ENCODE measurements around the gene DCN.

The DCN gene

DNA sequence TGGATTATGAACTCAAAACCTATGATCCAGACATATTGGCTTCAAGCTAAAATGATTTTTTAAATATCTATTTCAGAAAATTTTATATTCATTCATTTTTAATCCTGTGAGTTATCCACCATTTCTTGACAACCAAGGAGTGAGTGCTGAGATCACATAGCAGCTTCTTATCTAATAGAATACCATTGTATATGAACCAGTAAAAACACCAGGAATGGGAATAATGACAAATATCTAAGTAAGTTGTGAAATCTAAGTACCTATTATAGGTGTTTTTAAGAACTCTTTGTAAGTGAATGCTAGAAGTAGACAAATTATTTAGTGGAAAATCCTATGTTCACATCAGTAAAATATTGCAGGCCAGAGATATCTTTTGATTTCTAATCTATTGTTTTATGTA lies 79.5 kb downstream of the DCN start:
- no peaks in the 10 kb centered on the region for H3K9me3 ChIP-seq (ENCODE audit: insufficient read depth, low read length)

DNA sequence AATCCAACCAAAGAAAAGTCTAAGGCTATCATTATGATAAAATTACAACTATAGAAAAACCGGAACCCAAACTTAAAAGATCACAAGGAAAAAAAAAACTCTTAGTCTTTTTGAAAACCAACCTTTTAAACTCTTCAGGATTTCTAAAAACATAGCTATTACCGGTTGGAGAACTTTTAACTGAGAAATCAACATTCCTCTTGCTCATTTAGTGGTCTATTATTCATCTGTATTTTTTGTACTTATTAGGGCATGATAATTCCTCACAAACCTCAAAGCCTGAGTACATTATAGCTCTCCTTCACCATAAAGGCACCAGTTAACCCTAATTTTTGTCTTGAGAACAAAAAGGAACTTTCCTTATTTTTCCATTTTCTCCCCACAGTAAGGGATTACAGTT lies 81.7 kb downstream of the DCN start:
- Histone ChIP-seq H3K4me2 (ENCODE audit: low read length) (no peak overlapping the region), H3K9ac (ENCODE audit: low read length) (no peak overlapping the region), H3K4me1 (ENCODE audit: low read length) (peaks cover 5% of the 10 kb centered on the region; the same call in 1 of the 2 replicates), H3K36me3 (replicated peaks; ENCODE audit: low read depth, low read length) (no peaks in the 10 kb centered on the region), H3K27me3 (ENCODE audit: low read depth, low read length) (no peaks in the 10 kb centered on the region), H4K20me1 (ENCODE audit: insufficient read depth, low read length) (no peaks in the 10 kb centered on the region), H3K27ac (ENCODE audit: low read length) (no peak overlapping the region), H2AFZ (ENCODE audit: low read depth, low read length) (no peak overlapping the region), H3K4me3 (ENCODE audit: low read length) (no peak overlapping the region), H3K9me3 (ENCODE audit: insufficient read depth, low read length) (no peaks in the 10 kb centered on the region), H3K79me2 (ENCODE audit: low read length) (no peaks in the 10 kb centered on the region)
- no peak for TF ChIP-seq EZH2phosphoT487 (IDR thresholded peaks at IDR 0.05; ENCODE audit: low read depth)
- TF ChIP-seq, protein P1, sequence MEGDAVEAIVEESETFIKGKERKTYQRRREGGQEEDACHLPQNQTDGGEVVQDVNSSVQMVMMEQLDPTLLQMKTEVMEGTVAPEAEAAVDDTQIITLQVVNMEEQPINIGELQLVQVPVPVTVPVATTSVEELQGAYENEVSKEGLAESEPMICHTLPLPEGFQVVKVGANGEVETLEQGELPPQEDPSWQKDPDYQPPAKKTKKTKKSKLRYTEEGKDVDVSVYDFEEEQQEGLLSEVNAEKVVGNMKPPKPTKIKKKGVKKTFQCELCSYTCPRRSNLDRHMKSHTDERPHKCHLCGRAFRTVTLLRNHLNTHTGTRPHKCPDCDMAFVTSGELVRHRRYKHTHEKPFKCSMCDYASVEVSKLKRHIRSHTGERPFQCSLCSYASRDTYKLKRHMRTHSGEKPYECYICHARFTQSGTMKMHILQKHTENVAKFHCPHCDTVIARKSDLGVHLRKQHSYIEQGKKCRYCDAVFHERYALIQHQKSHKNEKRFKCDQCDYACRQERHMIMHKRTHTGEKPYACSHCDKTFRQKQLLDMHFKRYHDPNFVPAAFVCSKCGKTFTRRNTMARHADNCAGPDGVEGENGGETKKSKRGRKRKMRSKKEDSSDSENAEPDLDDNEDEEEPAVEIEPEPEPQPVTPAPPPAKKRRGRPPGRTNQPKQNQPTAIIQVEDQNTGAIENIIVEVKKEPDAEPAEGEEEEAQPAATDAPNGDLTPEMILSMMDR (IDR thresholded peaks at IDR 0.05; ENCODE audit: low read depth, low read length): no peak

More for the DNA sequence above, 79.5 kb downstream of the DCN start:
- TF ChIP-seq EZH2phosphoT487 (IDR thresholded peaks at IDR 0.05; ENCODE audit: low read depth): no peak
- TF ChIP-seq, protein P1 (IDR thresholded peaks at IDR 0.05; ENCODE audit: low read depth, low read length): no peak
- Histone ChIP-seq H3K27me3 (ENCODE audit: low read depth, low read length) (no peaks in the 10 kb centered on the region), H3K36me3 (replicated peaks; ENCODE audit: low read depth, low read length) (no peaks in the 10 kb centered on the region), H4K20me1 (ENCODE audit: insufficient read depth, low read length) (no peaks in the 10 kb centered on the region), H2AFZ (ENCODE audit: low read depth, low read length) (no peak overlapping the region), H3K4me1 (ENCODE audit: low read length) (peaks cover 3% of the 10 kb centered on the region; the same call in 1 of the 2 replicates), H3K9ac (ENCODE audit: low read length) (no peak overlapping the region), H3K27ac (ENCODE audit: low read length) (no peak overlapping the region), H3K79me2 (ENCODE audit: low read length) (no peaks in the 10 kb centered on the region), H3K4me2 (ENCODE audit: low read length) (no peak overlapping the region), H3K4me3 (ENCODE audit: low read length) (no peak overlapping the region)

DNA sequence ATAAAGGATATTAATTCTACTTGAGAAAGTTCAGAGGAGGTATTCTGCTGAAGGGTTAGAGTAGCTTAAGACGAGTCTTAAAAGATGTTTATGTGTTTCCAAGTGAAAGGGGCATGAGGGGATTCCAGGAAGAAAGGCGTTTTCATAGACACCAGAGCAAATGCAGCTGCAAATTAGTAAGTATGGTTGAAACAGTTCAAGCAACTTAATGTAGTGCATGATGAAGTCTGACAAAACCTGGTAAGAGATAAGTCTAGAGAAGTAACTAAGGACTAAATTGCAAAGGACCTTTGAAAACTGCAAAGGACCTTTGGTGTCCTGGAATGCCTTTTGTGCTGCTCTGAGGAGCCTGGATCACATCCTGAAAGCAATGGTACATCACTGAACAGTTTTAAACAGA lies 82.8 kb downstream of the DCN start:
- H3K79me2 ChIP-seq (ENCODE audit: low read length): no peaks in the 10 kb centered on the region
- no peak overlapping the region for H3K9ac ChIP-seq (ENCODE audit: low read length)
- no peaks in the 10 kb centered on the region for H3K36me3 ChIP-seq (replicated peaks; ENCODE audit: low read depth, low read length)
- H3K9me3 ChIP-seq (ENCODE audit: insufficient read depth, low read length): no peaks in the 10 kb centered on the region
- TF ChIP-seq EZH2phosphoT487 (IDR thresholded peaks at IDR 0.05; ENCODE audit: low read depth): no peak
- TF ChIP-seq, protein P1 (IDR thresholded peaks at IDR 0.05; ENCODE audit: low read depth, low read length): no peak
- no peak overlapping the region for H3K4me3 ChIP-seq (ENCODE audit: low read length)
- no peak overlapping the region for H2AFZ ChIP-seq (ENCODE audit: low read depth, low read length)
- H4K20me1 ChIP-seq (ENCODE audit: insufficient read depth, low read length): no peaks in the 10 kb centered on the region
- H3K4me2 ChIP-seq (ENCODE audit: low read length): no peak overlapping the region
- peaks cover 5% of the 10 kb centered on the region; the same call in 1 of the 2 replicates for H3K4me1 ChIP-seq (ENCODE audit: low read length)
- no peaks in the 10 kb centered on the region for H3K27me3 ChIP-seq (ENCODE audit: low read depth, low read length)
- no peak overlapping the region for H3K27ac ChIP-seq (ENCODE audit: low read length)

DNA sequence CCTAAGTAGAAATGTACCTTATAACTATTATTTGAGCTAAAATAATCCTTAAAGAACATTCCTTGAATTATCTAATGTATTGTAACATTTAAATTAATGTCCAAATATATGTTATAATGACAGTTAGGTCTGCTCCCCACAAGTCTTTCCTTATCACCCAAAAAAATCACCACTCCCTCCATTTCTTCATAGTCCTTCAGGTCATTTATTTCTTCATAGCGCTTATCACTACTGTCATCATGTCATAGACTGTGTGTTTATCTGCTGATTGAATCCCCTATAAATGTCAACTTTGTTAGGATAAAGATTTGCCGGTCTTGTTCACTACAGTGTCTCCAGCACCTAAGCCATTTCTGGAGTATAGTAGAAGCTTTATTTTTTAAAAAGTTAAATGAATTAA lies 83.3 kb downstream of the DCN start:
- no peaks in the 10 kb centered on the region for H3K27me3 ChIP-seq (ENCODE audit: low read depth, low read length)
- no peaks in the 10 kb centered on the region for H4K20me1 ChIP-seq (ENCODE audit: insufficient read depth, low read length)
- H3K36me3 ChIP-seq (replicated peaks; ENCODE audit: low read depth, low read length): no peaks in the 10 kb centered on the region
- no peaks in the 10 kb centered on the region for H3K9me3 ChIP-seq (ENCODE audit: insufficient read depth, low read length)
- H3K4me2 ChIP-seq (ENCODE audit: low read length): no peak overlapping the region
- peaks cover 5% of the 10 kb centered on the region; the same call in 1 of the 2 replicates for H3K4me1 ChIP-seq (ENCODE audit: low read length)
- H3K79me2 ChIP-seq (ENCODE audit: low read length): no peaks in the 10 kb centered on the region
- no peak overlapping the region for H3K9ac ChIP-seq (ENCODE audit: low read length)
- H2AFZ ChIP-seq (ENCODE audit: low read depth, low read length): no peak overlapping the region
- TF ChIP-seq, protein P1 (IDR thresholded peaks at IDR 0.05; ENCODE audit: low read depth, low read length): no peak
- no peak for TF ChIP-seq EZH2phosphoT487 (IDR thresholded peaks at IDR 0.05; ENCODE audit: low read depth)
- no peak overlapping the region for H3K27ac ChIP-seq (ENCODE audit: low read length)
- H3K4me3 ChIP-seq (ENCODE audit: low read length): no peak overlapping the region
